GM12872 (cell line): ENCODE data around the gene HDAC1.
A peak's percentile ranks its signal among the peaks of the same experiment; 100 is the strongest.

Experiments used
- TF ChIP-seq, protein P1 (sequence below): IDR thresholded peaks from 3 replicates; pipeline ENCODE4 v1.5.1; 2011; ENCODE audit warnings: low read depth, mild to moderate bottlenecking, low read length, moderate library complexity; ENCODE audit not compliant: insufficient read depth

The HDAC1 gene

DNA sequence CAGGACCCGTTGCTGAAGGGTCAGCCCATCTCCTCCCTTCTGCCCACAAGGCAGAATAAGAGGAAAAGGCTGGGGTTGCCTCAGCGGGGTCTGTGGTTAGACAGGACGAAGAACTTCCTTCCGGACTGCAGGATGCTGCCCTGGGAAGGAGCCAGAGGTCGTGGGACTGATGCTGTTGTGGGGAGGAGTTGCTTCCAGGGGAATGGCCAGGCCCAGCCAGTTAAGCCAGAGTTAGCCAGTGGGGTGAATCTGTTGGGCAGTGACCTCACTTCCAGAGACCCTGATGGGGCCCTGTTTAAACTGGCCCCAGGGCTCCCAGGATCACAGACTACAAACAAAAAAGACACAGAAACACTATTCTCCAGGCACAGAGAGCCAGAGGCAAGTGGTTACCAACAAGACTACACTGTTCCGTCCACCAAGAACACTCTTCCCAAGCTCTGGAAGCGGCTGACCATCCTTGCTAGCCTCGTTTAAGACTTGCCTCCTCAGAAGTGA is 57.4 kb downstream of the HDAC1 start:
- TF ChIP-seq, protein P1, sequence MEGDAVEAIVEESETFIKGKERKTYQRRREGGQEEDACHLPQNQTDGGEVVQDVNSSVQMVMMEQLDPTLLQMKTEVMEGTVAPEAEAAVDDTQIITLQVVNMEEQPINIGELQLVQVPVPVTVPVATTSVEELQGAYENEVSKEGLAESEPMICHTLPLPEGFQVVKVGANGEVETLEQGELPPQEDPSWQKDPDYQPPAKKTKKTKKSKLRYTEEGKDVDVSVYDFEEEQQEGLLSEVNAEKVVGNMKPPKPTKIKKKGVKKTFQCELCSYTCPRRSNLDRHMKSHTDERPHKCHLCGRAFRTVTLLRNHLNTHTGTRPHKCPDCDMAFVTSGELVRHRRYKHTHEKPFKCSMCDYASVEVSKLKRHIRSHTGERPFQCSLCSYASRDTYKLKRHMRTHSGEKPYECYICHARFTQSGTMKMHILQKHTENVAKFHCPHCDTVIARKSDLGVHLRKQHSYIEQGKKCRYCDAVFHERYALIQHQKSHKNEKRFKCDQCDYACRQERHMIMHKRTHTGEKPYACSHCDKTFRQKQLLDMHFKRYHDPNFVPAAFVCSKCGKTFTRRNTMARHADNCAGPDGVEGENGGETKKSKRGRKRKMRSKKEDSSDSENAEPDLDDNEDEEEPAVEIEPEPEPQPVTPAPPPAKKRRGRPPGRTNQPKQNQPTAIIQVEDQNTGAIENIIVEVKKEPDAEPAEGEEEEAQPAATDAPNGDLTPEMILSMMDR, result no peak

GRCh38 chr1:32350785-32351398 is 59.0 kb downstream of the HDAC1 start:
- TF ChIP-seq, protein P1, result peak; percentile 66

GRCh38 chr1:32351399-32352238 is 59.7 kb downstream of the HDAC1 start:
- TF ChIP-seq, protein P1, result no peak

- TF ChIP-seq, protein P1, result no peak
Observed at GRCh38 chr1:32352239-32352745, 60.4 kb downstream of the HDAC1 start.

DNA sequence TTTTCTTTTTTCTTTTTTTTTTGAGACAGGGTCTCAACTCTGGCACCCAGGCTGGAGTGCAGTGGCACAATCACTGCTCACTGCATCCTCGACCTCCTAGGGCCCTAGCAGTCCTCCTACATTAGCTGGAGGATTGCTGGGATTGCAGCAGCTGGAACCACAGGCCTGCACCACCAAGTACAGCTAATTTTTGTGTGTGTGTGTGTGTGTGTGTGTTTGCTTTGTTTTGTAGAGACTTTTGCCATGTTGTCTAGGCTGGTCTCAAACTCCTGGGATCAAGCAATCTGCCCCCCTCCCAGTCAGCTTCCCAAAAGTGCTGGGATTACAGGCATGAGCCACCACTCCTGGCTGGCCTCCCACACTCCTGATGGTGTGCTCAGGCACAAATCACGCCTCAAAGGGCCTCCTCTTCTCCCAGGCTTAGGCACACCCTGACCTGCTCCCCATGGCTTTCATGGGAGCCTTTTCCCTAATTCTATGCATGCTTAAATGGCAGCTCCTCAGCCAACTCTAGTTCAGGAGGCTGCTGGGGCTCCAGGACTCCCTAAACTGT is 61.0 kb downstream of the HDAC1 start:
- TF ChIP-seq, protein P1, result no peak

DNA sequence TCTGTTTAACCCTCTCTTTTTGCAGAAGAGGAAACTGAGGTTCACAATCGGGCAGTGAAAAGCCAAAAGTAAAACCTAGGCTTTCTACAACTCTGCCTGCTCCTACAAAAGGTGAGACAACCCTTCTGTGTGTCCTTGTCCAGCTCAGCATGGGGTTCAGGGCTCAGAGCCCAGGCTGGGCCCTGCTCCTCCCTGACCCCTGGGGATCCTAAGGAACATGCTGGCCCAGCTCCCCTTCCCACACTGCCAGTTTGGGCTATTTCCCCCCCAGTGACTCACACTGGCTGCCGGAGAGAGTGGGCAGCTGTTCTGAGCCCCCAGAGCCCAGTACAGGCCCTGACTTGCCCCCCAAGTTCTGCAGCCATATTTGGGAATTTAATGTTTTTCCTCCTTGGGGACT is 61.5 kb downstream of the HDAC1 start:
- TF ChIP-seq, protein P1, result no peak
